K562 (cell line): Measurements from ENCODE around the gene FAM50A. TPM values are rescaled to one million over a fixed set of nuclear protein-coding genes. Genes with fewer than 3 reads are reported as not detected.

Experiments used
- ARNT ChIP-seq, 2 experiments: fragments of 450-650 bp; IDR thresholded peaks; 2 replicates each; pipeline ENCODE4 v1.6.1; 2016; ENCODE audit warnings: mild to moderate bottlenecking in 1 of 2
- ATF7 ChIP-seq: fragments of 450-650 bp; IDR thresholded peaks from 2 replicates; pipeline ENCODE4 v1.7.1; 2014; ENCODE audit warnings: mild to moderate bottlenecking, moderate library complexity
- GATAD2B ChIP-seq: fragments of 450-650 bp; IDR thresholded peaks from 2 replicates; pipeline ENCODE4 v1.6.1; 2017; ENCODE audit warnings: mild to moderate bottlenecking, borderline replicate concordance
- HDAC3 ChIP-seq: fragments of 450-650 bp; IDR thresholded peaks from 2 replicates; pipeline ENCODE4 v1.6.1; 2018; ENCODE audit warnings: borderline replicate concordance, mild to moderate bottlenecking, moderate library complexity; ENCODE audit not compliant: partially characterized antibody
- JUND ChIP-seq, 2 experiments: IDR thresholded peaks; 2 replicates in 1 of 2; 3 replicates in 1 of 2; pipeline ENCODE4 v1.6.1; 2011; ENCODE audit warnings: borderline replicate concordance in 2 of 2, low read depth in 2 of 2, low read length in 2 of 2, improper control_type of control experiment in 1 of 2, missing biosample characterization in 1 of 2, missing genetic modification characterization in 1 of 2, missing genetic modification reagents in 1 of 2
- KDM5B ChIP-seq: fragments of 200-600 bp; sonication (generic); IDR thresholded peaks from 2 replicates; pipeline ENCODE4 v1.6.1; 2012; ENCODE audit warnings: low read depth, mild to moderate bottlenecking, moderate library complexity, low read length, control low read depth, inconsistent platforms; ENCODE audit not compliant: insufficient replicate concordance
- MTA3 ChIP-seq: fragments of 450-650 bp; formaldehyde crosslinking; IDR thresholded peaks from 2 replicates; pipeline ENCODE4 v1.6.1; 2017; ENCODE audit warnings: mild to moderate bottlenecking, borderline replicate concordance
- MXD1 ChIP-seq: fragments of 250-450 bp; sonication (Bioruptor Pico); IDR thresholded peaks from 2 replicates; pipeline ENCODE4 v1.8.0; 2021; ENCODE audit warnings: borderline replicate concordance, mild to moderate bottlenecking, moderate library complexity; ENCODE audit not compliant: poor library complexity, severe bottlenecking
- NONO ChIP-seq, 2 experiments: fragments of 200-400 bp in 1 of 2; fragments of 450-650 bp in 1 of 2; formaldehyde crosslinking in 1 of 2; IDR thresholded peaks; 2 replicates each; pipeline ENCODE4 v1.6.1; 2017; ENCODE audit warnings: low read depth in 2 of 2, mild to moderate bottlenecking in 2 of 2, moderate library complexity in 2 of 2, low read length in 1 of 2
- NR2C2 ChIP-seq, 2 experiments: fragments of 200-800 bp in 1 of 2; sonication (Bioruptor generic) in 1 of 2; sonication (generic) in 1 of 2; formaldehyde crosslinking in 1 of 2; IDR thresholded peaks; 2 replicates each; pipeline versions ENCODE4 v1.6.1 to v1.8.0; 2016 to 2022; ENCODE audit warnings: mild to moderate bottlenecking in 1 of 2, missing compliant biosample characterization in 1 of 2, missing genetic modification characterization in 1 of 2, missing genetic modification reagents in 1 of 2
- POLR2G ChIP-seq: fragments of 200-400 bp; formaldehyde crosslinking; IDR thresholded peaks from 2 replicates; pipeline ENCODE4 v1.6.1; 2017; ENCODE audit warnings: low read depth, mild to moderate bottlenecking, antibody characterized with exemption, low read length, moderate library complexity
- RBFOX2 ChIP-seq: fragments of 200-400 bp; formaldehyde crosslinking; IDR thresholded peaks from 2 replicates; pipeline ENCODE4 v1.6.1; 2017; ENCODE audit warnings: low read depth, mild to moderate bottlenecking, low read length, moderate library complexity
- RBM17 ChIP-seq: fragments of 200-400 bp; formaldehyde crosslinking; IDR thresholded peaks from 2 replicates; pipeline ENCODE4 v1.6.1; 2017; ENCODE audit warnings: low read depth, mild to moderate bottlenecking, low read length, borderline replicate concordance
- RBM34 ChIP-seq: fragments of 200-400 bp; formaldehyde crosslinking; IDR thresholded peaks from 2 replicates; pipeline ENCODE4 v1.6.1; 2018; ENCODE audit warnings: low read length, borderline replicate concordance; ENCODE audit not compliant: insufficient read depth
- SAP30 ChIP-seq: fragments of 200-600 bp; sonication (generic); IDR thresholded peaks from 2 replicates; pipeline ENCODE4 v1.6.1; 2012; ENCODE audit warnings: borderline replicate concordance, low read depth, mild to moderate bottlenecking, moderate library complexity, low read length, control low read depth, inconsistent platforms; ENCODE audit not compliant: insufficient read depth, poor library complexity, severe bottlenecking
- SIN3A ChIP-seq, 2 experiments: fragments of 150-350 bp in 1 of 2; IDR thresholded peaks; 2 replicates each; pipeline ENCODE4 v1.6.1; 2011 to 2016; ENCODE audit warnings: borderline replicate concordance in 2 of 2, low read depth in 2 of 2, low read length in 2 of 2, mild to moderate bottlenecking in 2 of 2, moderate library complexity in 2 of 2; ENCODE audit not compliant: control insufficient read depth in 1 of 2
- SMAD4 ChIP-seq: fragments of 250-450 bp; sonication (Bioruptor Pico); conservative IDR thresholded peaks from 2 replicates; pipeline ENCODE4 v1.8.0; 2021; ENCODE audit warnings: inconsistent platforms, mild to moderate bottlenecking, moderate library complexity
- SNRNP70 ChIP-seq: fragments of 200-400 bp; formaldehyde crosslinking; optimal IDR thresholded peaks from 2 replicates; pipeline ENCODE3; 2017; ENCODE audit warnings: low read depth, low read length
- ZNF511 ChIP-seq: sonication (generic); formaldehyde crosslinking; IDR thresholded peaks from 2 replicates; pipeline ENCODE4 v1.8.0; 2022; ENCODE audit warnings: mild to moderate bottlenecking, missing genetic modification reagents
- polyA plus RNA-seq, 8 experiments: library from polyadenylated mRNA; depleted of rRNA in 4 of 8; stranded (reverse) in 5 of 8; unstranded in 3 of 8; fragments of >200 nt; fragmentation: Nextera tagmentation in 2 of 8; fragmentation: Illumina TruSeq in 1 of 8; extraction: Ambion mirVana in 2 of 8; extraction: Trizol in 1 of 8; gene quantifications; 2 replicates each; pipeline versions ENCODE4 v1.2.1 to v1.2.3, GENCODE V29; 2011 to 2014; ENCODE audit warnings: inconsistent platforms in 1 of 8, missing spikeins in 1 of 8
- total RNA-seq, 7 experiments: library from RNA; depleted of rRNA in 6 of 7; stranded (reverse); fragments of >200 nt in 6 of 7; fragmentation: Illumina TruSeq in 2 of 7; extraction: Trizol in 2 of 7; gene quantifications; 2 replicates each; pipeline versions ENCODE4 v1.2.1 to v1.2.3, GENCODE V29; 2011 to 2021; ENCODE audit warnings: low replicate concordance in 1 of 7
- TF ChIP-seq, protein P1 (sequence below): fragments of 200-800 bp; sonication (Bioruptor generic); IDR thresholded peaks from 2 replicates; pipeline ENCODE4 v1.6.1; 2017; ENCODE audit warnings: missing genetic modification characterization, missing compliant biosample characterization

Gene FAM50A
- total and polyA plus RNA-seq, 9 of the 15 experiments (the other 6 are each of a cell fraction or from before 2014, with no cell fraction given), result 4.4 to 114 (median 67.3) TPM

- TF ChIP-seq SIN3A (IDR thresholded peaks at IDR 0.05; ENCODE audit: borderline replicate concordance in 2 of 2, control insufficient read depth in 1 of 2, low read depth in 2 of 2, low read length in 2 of 2) (peak in 1 of 2 experiments; percentile 56; a peak in 1 of 4 replicates), NR2C2 (CRISPR knock-in tag; IDR thresholded peaks at IDR 0.05) (no peak), NR2C2 (tag; IDR thresholded peaks at IDR 0.05) (peak; percentile 44; the same call in 1 of the 2 replicates), ATF7 (peak; percentile 96), JUND (IDR thresholded peaks at IDR 0.05; ENCODE audit: borderline replicate concordance, low read depth, low read length) (peak; percentile 43; the same call in 1 of the 2 replicates), JUND (tag; IDR thresholded peaks at IDR 0.05; ENCODE audit: borderline replicate concordance, low read depth, low read length) (no peak), MXD1 (no peak), NONO (IDR thresholded peaks at IDR 0.05; ENCODE audit: low read depth in 2 of 2, low read length in 1 of 2) (peak; percentile 97 to 99), RBM34 (no peak), RBFOX2 (peak; percentile 79), ZNF511 (CRISPR knock-in tag) (no peak), HDAC3 (no peak), POLR2G (peak; percentile 94), SNRNP70 (no peak), ARNT (IDR thresholded peaks at IDR 0.05) (no peak), SAP30 (peak; percentile 51), SMAD4 (CRISPR knock-in tag) (peak; percentile 5), GATAD2B (0 out of 2 replicates have a peak, but pooled peaks have one; percentile 54), MTA3 (peak; percentile 81; the same call in 1 of the 2 replicates), KDM5B (peak; percentile 73), RBM17 (no peak)
- TF ChIP-seq, protein P1, sequence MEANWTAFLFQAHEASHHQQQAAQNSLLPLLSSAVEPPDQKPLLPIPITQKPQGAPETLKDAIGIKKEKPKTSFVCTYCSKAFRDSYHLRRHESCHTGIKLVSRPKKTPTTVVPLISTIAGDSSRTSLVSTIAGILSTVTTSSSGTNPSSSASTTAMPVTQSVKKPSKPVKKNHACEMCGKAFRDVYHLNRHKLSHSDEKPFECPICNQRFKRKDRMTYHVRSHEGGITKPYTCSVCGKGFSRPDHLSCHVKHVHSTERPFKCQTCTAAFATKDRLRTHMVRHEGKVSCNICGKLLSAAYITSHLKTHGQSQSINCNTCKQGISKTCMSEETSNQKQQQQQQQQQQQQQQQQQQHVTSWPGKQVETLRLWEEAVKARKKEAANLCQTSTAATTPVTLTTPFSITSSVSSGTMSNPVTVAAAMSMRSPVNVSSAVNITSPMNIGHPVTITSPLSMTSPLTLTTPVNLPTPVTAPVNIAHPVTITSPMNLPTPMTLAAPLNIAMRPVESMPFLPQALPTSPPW (CRISPR knock-in tag), result peak; percentile 89
Observed at GRCh38 chrX:154458116-154458953, 14.4 kb downstream of the FAM50A start, which contains the start of gene PLXNA3 (continued).
